ENCODE data around the gene CNIH4.
A peak's percentile ranks its signal among the peaks of the same experiment; 100 is the strongest.
"Not testable (repeated sequence)": the region's sequence is repeated elsewhere in the genome, so short reads cannot be mapped to it uniquely, and the experiment has no call there.

Gene CNIH4

DNA sequence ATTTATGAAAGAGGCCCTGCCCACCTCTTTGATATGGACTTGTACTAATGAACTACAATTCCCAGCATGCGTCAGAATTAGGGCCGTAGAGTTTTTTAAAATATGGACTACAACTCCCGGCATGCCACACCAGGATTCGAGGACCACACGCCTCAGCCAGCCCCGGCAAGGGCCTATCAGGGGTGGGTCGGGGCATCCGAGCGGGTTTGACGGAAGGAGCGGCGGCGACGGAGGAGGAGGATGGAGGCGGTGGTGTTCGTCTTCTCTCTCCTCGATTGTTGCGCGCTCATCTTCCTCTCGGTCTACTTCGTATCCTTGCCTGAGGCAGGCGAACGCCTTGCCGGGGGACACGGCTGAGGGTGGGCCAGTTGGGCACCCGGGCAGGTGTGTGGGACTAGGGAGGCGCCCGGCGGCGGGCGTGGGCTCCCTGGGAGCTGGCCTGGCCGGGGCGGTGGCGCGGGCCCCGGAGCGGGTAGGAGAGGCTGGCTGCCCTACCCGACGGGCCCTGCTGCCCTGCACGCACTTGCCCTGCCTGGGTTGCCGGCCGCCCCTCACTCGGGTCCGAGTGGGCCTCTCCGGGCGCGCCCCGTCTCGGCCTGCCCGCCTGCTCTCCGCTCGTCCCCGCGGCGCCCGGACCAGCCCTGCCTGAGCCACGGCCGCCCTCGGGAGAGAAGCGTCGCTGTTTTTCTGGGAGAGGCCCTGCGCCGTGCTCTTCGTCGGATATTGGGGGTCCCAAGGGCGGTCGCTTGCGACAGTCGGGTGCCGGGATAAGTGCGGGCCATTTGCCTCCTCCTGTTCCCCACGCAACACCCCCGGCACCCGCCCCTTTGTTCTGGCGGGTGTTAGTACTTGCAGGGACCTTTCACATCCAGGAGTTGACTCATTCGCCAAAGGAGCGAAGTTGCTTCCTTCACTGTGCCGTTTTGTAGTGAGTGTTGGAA is at the start of gene CNIH4:
CNIH4 (plus strand) TSS at position 195 of the 941 bp plus-strand sequence; CDS start at position 241, 46 bp downstream.
- DNase-seq (ENCODE audit: low read depth): peak; percentile 94

DNA sequence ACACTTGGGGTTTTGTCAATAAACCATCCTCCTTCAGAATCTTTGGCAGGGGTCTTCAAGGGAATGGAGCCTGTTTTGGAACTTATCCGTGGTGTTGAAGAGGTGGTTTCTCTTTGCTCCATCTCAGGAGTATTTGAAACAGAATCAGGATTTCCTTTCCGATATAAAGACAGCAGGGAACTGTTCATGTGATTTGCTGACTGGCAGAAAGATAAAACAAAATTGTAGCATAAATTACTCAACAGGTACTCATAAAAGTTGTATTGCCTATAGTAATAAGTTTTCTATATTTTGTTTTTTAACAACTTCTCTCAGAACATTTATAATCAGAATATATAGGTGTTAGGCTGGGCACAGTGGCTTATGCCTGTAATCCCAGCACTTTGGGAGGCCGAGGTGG is 48.6 kb upstream of the CNIH4 start:
- DNase-seq (ENCODE audit: low read depth): no peak

DNA sequence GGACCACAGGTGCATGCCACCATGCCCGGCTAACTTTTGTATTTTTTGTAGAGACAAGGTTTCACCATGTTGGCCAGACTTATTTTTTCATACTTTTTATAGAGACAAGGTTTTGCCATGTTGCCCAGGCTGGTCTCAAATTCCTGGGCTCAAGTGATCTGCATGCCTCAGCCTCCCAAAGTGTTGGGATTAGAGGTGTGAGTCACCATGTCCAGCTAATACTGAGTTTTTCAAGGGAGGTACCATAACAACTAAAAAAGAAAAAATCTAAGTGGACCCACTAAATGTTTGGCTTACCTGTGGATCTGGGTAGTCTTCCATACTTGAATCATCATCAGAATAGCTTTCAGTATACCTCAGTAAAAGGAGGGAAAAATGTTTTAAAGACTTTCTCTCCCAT is 45.2 kb upstream of the CNIH4 start:
- DNase-seq (ENCODE audit: low read depth): not testable (repeated sequence)

DNA sequence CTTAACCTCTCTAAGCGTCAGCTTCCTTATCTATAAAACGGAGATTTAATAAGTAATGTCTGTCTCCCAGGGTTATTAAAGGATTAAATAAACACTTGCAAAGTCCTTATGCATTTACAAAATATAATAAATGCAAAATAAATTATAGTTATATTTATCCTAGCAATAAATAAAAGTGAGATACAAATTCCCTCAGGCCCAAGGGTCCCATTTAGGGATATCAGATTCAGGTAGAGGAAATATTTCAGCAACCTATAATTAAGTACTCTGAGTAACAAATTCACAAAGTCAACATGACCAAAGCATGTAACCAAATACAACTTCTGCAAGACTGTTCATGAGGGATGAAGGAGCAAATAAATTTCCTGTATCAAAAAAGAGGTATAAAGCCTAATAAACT is 44.7 kb upstream of the CNIH4 start:
- DNase-seq (ENCODE audit: low read depth): no peak

DNA sequence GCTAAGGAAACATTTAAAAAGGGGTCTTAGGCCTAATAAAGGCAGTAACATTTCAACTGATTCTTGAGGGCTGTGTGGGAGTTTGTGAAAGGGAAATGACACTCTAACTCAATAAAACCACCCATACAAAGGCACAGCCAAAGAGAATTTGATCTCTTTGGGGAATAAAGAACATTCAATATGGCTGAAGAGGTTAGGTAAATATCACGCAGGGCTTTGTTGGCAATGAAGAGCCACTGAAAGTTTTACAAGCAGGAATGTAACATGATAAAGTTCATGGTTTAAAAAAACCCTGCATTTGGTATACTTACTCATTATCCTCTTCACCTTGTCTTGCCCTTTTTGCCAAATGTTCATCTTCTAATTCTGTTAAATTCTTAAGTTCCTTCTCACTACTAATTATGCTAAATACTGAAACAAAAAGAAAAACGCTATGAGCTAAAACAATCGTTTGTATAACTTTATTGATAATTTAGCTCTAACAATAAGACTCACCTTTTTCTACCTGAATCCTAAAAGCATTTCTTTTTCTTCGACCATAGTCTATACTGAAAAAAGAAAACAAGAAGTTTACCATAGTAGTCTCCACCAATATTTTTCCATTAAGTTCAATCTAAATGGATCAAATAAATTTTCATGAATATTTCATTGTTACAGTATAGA is 39.2 kb upstream of the CNIH4 start:
- no peak for DNase-seq (ENCODE audit: low read depth)

DNA sequence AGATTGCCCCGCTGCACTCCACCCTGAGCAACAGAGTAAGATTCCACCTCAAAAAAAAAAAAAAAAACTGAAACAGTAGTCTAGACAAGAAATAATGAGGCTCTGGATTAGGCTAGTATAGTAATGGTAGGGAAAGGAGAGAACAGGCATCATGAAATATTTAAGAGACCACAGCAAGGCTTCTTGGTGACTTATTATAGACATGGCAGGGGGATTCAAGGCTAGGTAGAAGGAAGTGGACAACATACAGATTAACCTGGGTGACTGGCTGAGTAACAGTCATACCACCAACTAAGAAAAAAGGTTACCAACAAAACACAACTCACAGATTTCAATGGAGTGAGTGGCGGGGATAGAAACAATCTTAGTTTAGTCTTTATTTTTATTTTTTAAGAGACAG is 35.0 kb upstream of the CNIH4 start:
- no peak for DNase-seq (ENCODE audit: low read depth)

DNA sequence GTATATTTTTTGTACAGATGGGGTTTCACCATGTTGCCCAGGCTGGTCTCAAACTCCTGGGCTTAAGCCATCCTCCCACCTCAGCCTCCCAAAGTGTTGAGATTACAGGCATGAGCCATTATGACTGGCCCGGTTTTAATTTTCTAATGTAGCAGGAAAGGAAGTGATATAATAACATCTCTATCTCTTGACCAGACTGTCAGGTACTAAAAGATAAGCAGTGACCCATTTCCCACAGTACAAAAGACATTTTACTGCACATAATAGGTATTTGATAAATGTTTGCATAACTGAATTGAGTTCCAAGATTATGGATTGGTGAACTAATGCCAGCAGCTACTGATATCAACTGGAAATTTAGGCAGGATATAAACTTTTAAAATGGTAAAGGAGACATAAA is 30.7 kb upstream of the CNIH4 start:
- DNase-seq (ENCODE audit: low read depth): no peak

DNA sequence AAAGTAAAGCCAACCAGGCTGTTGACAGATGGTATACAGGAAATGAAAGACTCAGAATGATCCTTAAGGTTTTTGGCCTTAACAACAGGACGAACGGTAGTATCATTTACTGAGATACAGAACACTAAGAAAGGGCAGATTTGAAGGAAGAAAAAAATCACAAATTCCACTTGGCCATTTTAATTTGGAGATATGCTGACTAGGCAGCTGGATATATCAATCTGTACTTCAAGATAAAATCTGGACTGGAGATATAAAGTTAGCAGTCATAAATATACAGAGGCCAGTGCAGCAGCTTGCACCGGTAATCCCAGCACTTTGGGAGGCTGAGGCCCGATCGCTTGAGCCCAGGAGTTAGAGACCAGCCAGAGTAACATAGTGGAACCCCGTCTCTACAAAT is 28.0 kb upstream of the CNIH4 start:
- no peak for DNase-seq (ENCODE audit: low read depth)

DNA sequence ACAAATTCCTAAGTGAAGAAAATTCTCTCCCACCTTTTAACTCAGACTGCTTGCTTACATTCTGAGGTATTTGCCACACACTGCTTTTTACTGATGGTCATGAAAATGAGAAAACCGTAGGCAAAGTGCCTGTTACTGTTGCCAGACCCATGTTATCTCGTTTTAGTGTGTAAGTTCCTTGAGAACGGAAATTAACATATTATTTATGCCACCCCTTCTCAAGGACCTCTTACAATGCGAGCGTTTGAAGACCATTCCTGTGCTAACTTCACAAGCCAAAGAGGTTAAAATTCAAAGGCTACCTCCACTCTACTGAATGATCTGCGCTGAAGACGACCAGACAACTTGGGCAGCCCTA is 27.2 kb upstream of the CNIH4 start:
- no peak for DNase-seq (ENCODE audit: low read depth)

DNA sequence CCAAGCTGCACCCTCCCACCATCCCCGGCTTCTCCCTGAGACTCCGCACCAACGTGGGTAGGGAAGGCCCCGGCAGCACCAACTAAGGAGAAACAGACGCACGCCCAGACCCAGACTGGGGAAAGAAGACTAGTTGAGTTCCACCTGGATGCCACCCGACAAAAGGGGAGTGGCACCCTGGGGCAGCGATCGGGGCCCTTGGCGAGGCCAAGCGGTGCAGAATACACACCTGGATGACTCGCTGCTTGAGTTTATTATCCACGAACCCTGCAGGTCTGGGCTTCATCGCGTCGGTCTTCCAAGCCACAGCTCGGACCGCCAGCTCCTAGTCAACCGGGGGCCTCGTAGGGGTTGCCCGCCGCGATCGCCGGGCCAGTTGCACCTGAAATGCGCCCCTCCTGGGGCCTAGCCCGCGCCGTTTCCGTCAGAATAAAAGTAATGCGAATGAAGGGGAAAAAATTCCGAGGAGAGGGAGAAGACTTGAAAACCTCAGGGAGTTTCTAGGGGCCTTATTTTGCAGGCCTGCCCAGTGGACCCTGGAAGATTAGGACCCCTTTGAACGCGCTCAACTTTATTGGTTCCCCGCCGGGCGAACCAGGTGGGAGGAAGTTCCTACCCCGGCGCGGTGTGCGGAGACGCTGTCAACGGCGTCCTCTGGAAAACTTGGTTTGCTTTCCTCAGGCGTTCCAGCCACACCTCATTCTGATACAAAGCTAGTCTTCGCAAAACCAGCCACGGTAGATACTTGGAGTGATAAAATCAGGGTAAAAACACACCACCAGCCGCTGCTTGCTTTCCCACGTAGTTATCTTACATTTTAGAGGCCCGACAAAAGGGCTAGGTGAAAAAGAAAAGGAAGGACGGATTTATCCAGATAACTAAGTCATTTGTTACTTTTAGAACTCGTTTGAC is 26.6 kb upstream of the CNIH4 start, which contains the start of gene NVL:
NVL (minus strand) TSS at position 331 of the 912 bp plus-strand sequence; CDS start at position 286, 45 bp downstream.
- peak; percentile 78 for DNase-seq (ENCODE audit: low read depth)

DNA sequence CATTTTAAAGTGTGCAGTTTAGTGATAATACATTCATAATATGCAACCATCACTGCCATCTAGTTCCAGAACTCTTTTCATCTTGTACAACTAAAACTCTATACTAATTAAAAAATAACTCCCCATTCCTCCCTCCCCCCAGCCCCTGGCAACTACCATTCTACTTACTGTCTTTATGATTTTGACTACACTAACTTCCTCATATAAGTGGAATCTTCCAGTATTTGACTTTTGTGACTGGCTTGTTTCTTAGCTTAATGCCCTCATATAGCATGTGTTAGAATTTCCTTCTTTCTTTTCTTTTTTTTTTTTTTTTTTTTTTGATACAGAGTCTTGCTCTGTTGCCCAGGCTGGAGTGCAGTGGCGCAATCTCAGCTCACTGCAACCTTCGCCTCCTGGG is 25.4 kb upstream of the CNIH4 start:
- DNase-seq (ENCODE audit: low read depth): no peak

DNA sequence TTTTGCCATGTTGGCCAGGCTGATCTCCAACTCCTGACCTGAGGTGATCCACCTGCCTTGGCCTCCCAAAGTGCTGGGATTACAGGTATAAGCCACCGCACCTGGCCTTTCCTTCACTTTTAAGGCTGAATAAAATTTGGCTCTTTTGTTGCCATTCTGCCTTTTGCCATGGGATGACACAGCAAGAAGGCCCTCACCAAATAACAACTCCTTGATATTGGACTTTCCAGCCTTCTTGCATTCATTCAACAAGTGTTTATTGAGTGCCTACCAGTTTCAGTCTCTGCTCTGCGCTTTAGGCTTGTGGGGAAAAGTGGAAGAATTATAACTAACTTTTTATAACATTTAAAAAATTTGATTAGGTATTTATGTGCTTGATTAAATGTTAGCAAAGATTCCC is 24.9 kb upstream of the CNIH4 start:
- DNase-seq (ENCODE audit: low read depth): no peak

DNA sequence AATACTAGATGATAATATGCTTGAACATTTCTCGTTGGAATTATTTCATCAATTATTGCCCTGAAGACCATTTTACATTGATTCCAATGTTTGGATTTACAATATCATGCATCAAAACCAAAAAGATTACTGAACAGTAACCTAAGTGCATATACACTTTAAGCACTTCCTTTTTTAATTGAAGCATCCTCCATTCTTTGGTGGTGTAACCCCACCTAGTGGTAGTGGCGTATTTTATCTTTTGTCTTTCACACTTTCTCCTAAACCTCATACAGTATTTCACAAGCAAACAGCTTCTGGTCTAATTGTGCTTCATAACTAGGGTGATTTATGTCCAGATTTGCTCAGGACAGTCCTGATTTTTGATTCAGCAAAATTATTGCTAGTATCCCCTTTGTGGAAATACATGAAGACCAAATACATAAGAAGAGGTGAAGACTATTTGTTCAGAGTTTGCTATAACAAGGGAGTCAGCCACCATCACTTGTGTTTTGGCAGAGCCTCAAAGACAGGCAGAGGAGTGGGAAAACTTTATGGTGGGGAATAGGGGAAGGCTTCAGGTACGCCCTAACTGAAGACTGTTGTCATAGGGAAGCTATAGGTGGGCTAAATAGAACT is 23.3 kb upstream of the CNIH4 start:
- DNase-seq (ENCODE audit: low read depth): peak; percentile 41

DNA sequence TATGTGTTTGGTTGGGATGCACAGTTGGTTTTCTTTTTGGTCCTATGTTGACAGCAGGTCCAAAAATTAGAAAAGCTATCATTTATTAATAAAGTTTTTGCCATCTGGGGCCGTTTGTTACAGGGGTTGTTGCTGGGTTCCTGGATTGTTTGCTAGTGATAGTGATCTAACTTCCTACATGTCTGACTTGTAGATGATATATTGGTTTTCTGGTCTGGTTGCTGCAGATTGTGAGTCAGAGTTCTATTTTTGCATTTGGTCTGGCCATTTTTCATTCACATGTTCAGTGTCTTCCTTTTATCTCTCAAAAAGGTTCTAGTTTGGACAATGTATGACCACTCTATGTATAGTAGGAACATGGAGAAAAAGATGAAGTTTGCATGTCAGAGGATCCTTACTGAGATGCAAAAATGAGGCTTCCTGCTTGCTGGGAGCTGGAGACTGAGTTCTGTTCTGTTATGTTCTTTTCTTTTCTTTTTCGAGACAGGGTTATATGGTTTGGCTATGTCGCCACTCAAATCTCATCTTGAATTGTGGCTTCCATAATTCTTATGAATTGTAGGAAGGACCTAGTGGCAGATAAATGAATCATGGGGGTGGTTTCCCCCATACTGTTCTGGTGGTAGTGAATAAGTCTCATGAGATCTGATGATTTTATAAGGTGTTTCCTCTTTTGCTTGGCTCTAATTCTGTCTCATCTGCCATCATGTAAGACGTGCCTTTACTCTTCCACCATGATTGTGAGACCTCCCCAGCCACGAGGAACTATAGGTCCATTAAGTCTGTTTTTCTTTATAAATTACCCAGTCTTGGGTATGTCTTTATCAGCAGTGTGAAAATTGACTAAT is 22.5 kb upstream of the CNIH4 start:
- DNase-seq (ENCODE audit: low read depth): peak; percentile 25

DNA sequence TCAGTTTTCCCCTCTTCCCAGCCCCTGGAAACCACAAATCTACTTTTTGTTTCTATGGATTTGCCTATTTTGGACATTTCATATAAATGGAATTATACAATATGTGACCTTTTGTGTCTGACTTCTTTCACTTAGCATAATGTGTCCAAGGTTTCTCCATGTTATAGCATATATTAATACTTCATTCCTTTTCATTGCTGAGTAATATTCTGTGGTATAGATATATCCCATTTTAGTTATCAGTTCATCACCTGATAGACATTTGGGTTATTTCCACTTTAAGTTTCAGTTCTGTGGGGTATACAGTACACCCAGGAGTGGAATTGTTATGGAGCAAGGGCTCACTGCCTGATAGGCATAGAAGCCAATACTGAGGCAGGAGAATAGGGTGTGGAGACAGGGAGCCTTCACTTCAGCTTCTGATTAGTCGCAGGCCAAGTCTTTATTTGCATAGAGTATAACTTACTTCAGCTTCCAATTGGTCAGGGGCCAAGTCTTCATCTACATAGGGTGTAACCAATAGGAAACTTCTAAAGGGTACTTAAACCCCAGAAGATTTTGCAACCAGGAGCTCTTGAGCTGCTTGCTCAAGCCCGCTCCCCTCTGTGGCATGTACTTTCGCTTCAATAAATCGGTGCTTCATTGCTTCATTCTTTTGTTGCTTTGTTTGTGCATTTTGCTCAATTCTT is 18.4 kb upstream of the CNIH4 start:
- no peak for DNase-seq (ENCODE audit: low read depth)

DNA sequence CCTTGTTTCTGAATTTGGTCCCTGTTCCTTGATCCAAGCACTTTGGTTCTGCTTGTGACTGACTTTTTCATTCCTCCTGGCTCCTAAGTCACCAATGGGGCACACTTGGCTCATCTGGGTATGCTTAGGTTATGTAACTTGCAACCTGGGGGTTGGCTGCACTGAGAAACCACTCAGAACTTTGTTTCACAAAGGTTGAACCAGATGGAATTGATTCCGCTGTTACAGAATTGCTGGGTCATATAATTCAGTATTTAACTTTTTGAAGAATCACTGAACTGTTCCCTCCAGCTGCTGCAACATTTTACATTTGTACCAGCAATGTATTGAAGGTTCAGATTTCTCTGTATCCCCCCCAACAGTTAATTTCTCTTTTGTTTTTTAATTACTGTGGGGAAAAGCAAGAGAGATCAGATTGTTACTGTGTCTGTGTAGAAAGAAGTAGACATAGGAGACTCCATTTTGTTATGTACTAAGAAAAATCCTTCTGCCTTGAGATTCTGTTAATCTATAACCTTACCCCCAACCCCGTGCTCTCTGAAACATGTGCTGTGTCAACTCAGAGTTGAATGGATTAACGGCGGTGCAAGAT is 17.1 kb upstream of the CNIH4 start:
- DNase-seq (ENCODE audit: low read depth): no peak

DNA sequence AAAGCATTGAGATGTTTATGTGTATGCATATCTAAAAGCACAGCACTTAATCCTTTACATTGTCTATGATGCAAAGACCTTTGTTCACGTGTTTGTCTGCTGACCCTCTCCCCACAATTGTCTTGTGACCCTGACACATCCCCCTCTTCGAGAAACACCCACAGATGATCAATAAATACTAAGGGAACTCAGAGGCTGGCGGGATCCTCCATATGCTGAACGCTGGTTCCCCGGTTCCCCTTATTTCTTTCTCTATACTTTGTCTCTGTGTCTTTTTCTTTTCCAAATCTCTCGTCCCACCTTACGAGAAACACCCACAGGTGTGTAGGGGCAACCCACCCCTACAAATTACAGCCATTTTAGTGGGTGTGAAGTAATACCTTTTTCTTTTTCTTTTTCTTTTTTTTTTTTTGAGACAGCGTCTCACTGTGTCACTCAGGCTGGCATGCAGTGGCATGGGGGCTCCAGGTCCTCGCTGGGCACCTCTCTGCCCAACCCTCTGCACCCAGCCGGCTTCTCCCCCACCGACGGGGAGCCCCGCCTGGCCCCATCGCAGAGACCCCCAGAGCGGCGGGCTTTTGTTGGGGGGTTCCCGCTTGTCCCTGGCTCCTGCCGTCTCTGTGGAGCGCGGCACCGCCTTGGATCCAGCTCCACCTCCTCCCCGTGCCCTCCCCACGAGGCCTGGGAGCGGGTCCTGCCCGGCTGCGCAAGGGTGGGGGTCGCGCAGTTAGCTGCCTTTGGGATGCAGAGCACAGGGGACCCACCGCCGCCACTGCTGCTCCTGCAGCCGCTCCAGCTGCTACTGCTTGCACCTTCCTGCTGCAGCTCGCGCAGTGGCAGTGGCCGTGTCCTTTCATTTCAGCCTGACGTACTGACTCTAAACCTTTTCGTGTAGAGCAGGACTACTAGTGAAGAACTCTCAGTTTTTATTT is 16.0 kb upstream of the CNIH4 start:
- DNase-seq (ENCODE audit: low read depth): not testable (repeated sequence)

DNA sequence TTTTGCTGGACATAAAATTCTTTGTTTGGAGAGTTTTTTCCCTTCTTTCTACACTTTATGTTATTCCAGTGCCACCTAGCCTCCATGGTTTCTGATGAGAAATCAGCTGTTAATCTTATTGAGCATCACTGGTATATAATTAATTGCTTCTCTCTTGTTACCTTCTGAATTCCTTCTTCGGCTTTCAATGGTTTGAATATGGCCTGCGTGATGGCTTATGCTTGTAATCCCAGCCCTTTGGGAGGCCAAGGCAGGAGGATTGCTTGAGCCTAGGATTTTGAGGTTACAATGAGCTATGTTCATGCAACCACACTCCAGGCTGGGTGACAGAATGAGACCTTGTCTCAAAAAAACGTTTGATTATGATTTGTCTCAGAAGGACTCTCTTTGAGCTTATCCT is 13.0 kb upstream of the CNIH4 start:
- no peak for DNase-seq (ENCODE audit: low read depth)

DNA sequence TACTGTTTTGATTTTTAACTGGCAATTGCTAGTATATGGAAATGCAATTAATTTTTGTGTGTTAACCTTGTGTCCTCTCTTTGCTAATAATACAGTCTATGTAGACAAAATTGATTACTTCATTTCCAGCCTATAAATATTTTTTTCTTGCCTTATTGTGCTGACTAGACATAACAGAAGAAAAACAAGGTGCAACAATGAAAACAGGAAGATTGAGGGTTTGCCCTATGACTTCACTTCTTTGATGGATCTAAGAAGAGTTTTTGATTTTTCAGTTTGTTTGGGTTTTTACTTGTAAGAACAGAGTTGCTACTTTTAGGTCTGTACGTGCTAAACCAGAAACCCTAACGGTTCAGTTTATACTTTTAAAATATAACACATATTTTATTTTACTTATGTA is 8.5 kb upstream of the CNIH4 start:
- DNase-seq (ENCODE audit: low read depth): no peak

All from stromal cell of bone marrow (primary cell).